Keratinocyte (primary cell): Measurements from ENCODE around the gene MAST3. TPM values are rescaled to one million over a fixed set of nuclear protein-coding genes. Genes with fewer than 3 reads are reported as not detected.

Experiments used
- DNase-seq: peaks from one replicate; pipeline ENCODE4 v3.0.0-alpha.2; 2011; ENCODE audit warnings: low read depth, missing footprints, low spot score
- FAIRE-seq: peaks from 2 replicates; lab custom pipeline; 2011; peaks lifted over from hg19 to GRCh38; lab: Jason Lieb, UNC
- H2AFZ ChIP-seq: 2 replicates; pipeline ENCODE4 v1.6.0; 2012; ENCODE audit warnings: low read length, control low read depth, inconsistent platforms; ENCODE audit not compliant: control insufficient read depth
- H3K27ac ChIP-seq: 2 replicates; pipeline ENCODE4 v1.5.1; 2011; ENCODE audit warnings: low read length; ENCODE audit not compliant: control insufficient read depth, insufficient read depth
- H3K27me3 ChIP-seq: 3 replicates; pipeline ENCODE4 v1.6.0; 2011; ENCODE audit warnings: low read length; ENCODE audit not compliant: control insufficient read depth, insufficient read depth; ENCODE audit errors: extremely low read depth
- H3K36me3 ChIP-seq, 2 experiments: 2 replicates in 1 of 2; 3 replicates in 1 of 2; pipeline ENCODE4 v1.5.1; 2011; ENCODE audit warnings: low read length in 2 of 2, mild to moderate bottlenecking in 1 of 2; ENCODE audit not compliant: control insufficient read depth in 2 of 2, insufficient read depth in 2 of 2; ENCODE audit errors: extremely low read depth in 1 of 2
- H3K4me1 ChIP-seq: 3 replicates; pipeline ENCODE4 v1.5.1; 2011; ENCODE audit warnings: low read length; ENCODE audit not compliant: control insufficient read depth, insufficient read depth; ENCODE audit errors: extremely low read depth
- H3K4me2 ChIP-seq: 3 replicates; pipeline ENCODE4 v1.6.0; 2011; ENCODE audit warnings: low read depth, low read length; ENCODE audit not compliant: control insufficient read depth, insufficient read depth; ENCODE audit errors: extremely low read depth
- H3K4me3 ChIP-seq, 3 experiments: fragments of 200-600 bp in 1 of 3; sonication (generic) in 1 of 3; 2 replicates in 2 of 3; 3 replicates in 1 of 3; pipeline ENCODE4 v1.5.1; 2011 to 2016; ENCODE audit warnings: low read length in 3 of 3, mild to moderate bottlenecking in 3 of 3, control low read depth in 2 of 3, inconsistent platforms in 1 of 3, low read depth in 1 of 3, mixed read lengths in 1 of 3, mixed run types in 1 of 3, moderate library complexity in 1 of 3; ENCODE audit not compliant: control insufficient read depth in 2 of 3, insufficient read depth in 2 of 3; ENCODE audit errors: extremely low read depth in 1 of 3
- H3K79me2 ChIP-seq: 2 replicates; pipeline ENCODE4 v1.6.0; 2012; ENCODE audit warnings: low read length; ENCODE audit not compliant: control insufficient read depth, insufficient read depth
- H3K9ac ChIP-seq: 3 replicates; pipeline ENCODE4 v1.6.0; 2011; ENCODE audit warnings: low read length; ENCODE audit not compliant: control insufficient read depth, insufficient read depth; ENCODE audit errors: extremely low read depth
- H3K9me1 ChIP-seq: 3 replicates; pipeline ENCODE4 v1.6.0; 2011; ENCODE audit warnings: low read length; ENCODE audit not compliant: control insufficient read depth, insufficient read depth; ENCODE audit errors: extremely low read depth
- H3K9me3 ChIP-seq: 2 replicates; pipeline ENCODE4 v1.5.1; 2012; ENCODE audit warnings: low read depth, low read length; ENCODE audit not compliant: control insufficient read depth
- H4K20me1 ChIP-seq: 3 replicates; pipeline ENCODE4 v1.6.0; 2011; ENCODE audit warnings: low read length; ENCODE audit not compliant: control insufficient read depth, insufficient read depth; ENCODE audit errors: extremely low read depth
- EZH2 ChIP-seq: IDR thresholded peaks from one replicate; pipeline ENCODE4 v1.6.1; 2012; ENCODE audit warnings: inconsistent platforms, mild to moderate bottlenecking, low read length, moderate library complexity
- dilution Hi-C: fragments of 300-500 bp; cut with MboI; formaldehyde crosslinking; loops from one replicate; pipeline ENCODE4 v1.7.0; 2020; ENCODE audit warnings: low sequenced_read_pairs; ENCODE audit not compliant: extremely low pct_ligation_motif_present
- polyA plus RNA-seq, 5 experiments: library from polyadenylated mRNA; depleted of rRNA in 3 of 5; stranded (reverse) in 3 of 5; stranded (forward) in 1 of 5; unstranded in 1 of 5; fragments of >200 nt; gene quantifications; 1 replicate in 1 of 5; 2 replicates in 3 of 5; 3 replicates in 1 of 5; pipeline versions ENCODE4 v1.2.1 to v1.2.3, GENCODE V29; 2011 to 2012; ENCODE audit warnings: missing spikeins in 2 of 5, low read depth in 1 of 5, low replicate concordance in 1 of 5
- TF ChIP-seq, protein P1 (sequence below), 3 experiments: IDR thresholded peaks in 1 of 3; conservative IDR thresholded peaks in 1 of 3; optimal IDR thresholded peaks in 1 of 3; 2 replicates in 2 of 3; 3 replicates in 1 of 3; pipeline versions ENCODE3 to v1.5.1; 2011; ENCODE audit warnings: low read length in 3 of 3, mild to moderate bottlenecking in 3 of 3, moderate library complexity in 2 of 3, control low read depth in 1 of 3, inconsistent platforms in 1 of 3; ENCODE audit not compliant: insufficient read depth in 2 of 3; ENCODE audit errors: extremely low read depth in 1 of 3

Gene MAST3
- polyA plus RNA-seq, 1 donor (not counting 4 experiments of a cell fraction or from before 2014, with no cell fraction given), result 0.73 TPM

GRCh38 chr19:18183529-18183928 lies 86.0 kb downstream of the MAST3 start:
- dilution Hi-C loops, result no loop called here
- no peak for FAIRE-seq

DNA sequence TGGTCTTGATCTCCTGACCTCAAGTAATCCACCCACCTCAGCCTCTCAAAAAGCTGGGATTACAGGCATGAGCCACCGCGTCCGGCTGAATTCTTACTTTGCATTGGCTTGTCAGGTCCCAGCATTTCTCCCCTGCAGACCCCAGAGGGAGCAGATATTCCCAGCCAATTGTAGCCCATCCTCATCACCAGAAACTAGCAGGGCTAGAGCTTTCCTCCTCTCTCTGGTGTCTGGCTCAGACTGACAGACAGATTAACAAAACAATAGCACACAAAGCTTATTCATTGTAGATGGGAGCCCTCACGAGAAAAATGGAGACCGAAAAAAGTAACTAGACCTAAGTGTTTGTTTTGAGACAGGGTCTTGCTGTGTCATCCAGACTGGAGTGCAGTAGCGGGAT lies 88.0 kb downstream of the MAST3 start:
- H3K4me3 ChIP-seq, result no peak overlapping the region
- no peak overlapping the region for H3K9ac ChIP-seq
- no peak overlapping the region for H3K4me2 ChIP-seq
- H2AFZ ChIP-seq, result no peak overlapping the region
- no peaks in the 10 kb centered on the region for H3K79me2 ChIP-seq
- DNase-seq, result no peak
- no peaks in the 10 kb centered on the region for H4K20me1 ChIP-seq
- no peaks in the 10 kb centered on the region for H3K27me3 ChIP-seq
- no peaks in the 10 kb centered on the region for H3K36me3 ChIP-seq
- TF ChIP-seq, protein P1, sequence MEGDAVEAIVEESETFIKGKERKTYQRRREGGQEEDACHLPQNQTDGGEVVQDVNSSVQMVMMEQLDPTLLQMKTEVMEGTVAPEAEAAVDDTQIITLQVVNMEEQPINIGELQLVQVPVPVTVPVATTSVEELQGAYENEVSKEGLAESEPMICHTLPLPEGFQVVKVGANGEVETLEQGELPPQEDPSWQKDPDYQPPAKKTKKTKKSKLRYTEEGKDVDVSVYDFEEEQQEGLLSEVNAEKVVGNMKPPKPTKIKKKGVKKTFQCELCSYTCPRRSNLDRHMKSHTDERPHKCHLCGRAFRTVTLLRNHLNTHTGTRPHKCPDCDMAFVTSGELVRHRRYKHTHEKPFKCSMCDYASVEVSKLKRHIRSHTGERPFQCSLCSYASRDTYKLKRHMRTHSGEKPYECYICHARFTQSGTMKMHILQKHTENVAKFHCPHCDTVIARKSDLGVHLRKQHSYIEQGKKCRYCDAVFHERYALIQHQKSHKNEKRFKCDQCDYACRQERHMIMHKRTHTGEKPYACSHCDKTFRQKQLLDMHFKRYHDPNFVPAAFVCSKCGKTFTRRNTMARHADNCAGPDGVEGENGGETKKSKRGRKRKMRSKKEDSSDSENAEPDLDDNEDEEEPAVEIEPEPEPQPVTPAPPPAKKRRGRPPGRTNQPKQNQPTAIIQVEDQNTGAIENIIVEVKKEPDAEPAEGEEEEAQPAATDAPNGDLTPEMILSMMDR (optimal IDR thresholded peaks at IDR 0.05 in 1 of 3, IDR thresholded peaks at IDR 0.05 in 1 of 3, conservative IDR thresholded peaks at IDR 0.05 in 1 of 3; ENCODE audit: extremely low read depth in 1 of 3, insufficient read depth in 2 of 3, low read length in 3 of 3), result no peak
- no peak for TF ChIP-seq EZH2
- no peaks in the 10 kb centered on the region for H3K9me1 ChIP-seq
- dilution Hi-C loops, result no loop called here
- H3K9me3 ChIP-seq, result no peaks in the 10 kb centered on the region
- H3K4me1 ChIP-seq, result no peaks in the 10 kb centered on the region
- FAIRE-seq, result no peak
- no peak overlapping the region for H3K27ac ChIP-seq

More at GRCh38 chr19:18183529-18183928, 86.0 kb downstream of the MAST3 start:
- Histone ChIP-seq H2AFZ (no peak overlapping the region), H3K4me2 (no peak overlapping the region), H3K36me3 (no peaks in the 10 kb centered on the region), H3K9me1 (no peaks in the 10 kb centered on the region), H3K27ac (no peak overlapping the region), H3K4me1 (no peaks in the 10 kb centered on the region), H3K9ac (no peak overlapping the region), H3K9me3 (no peaks in the 10 kb centered on the region), H3K79me2 (no peaks in the 10 kb centered on the region), H4K20me1 (no peaks in the 10 kb centered on the region), H3K27me3 (no peaks in the 10 kb centered on the region), H3K4me3 (no peak overlapping the region)
- no peak for DNase-seq
- TF ChIP-seq, protein P1 (optimal IDR thresholded peaks at IDR 0.05 in 1 of 3, IDR thresholded peaks at IDR 0.05 in 1 of 3, conservative IDR thresholded peaks at IDR 0.05 in 1 of 3; ENCODE audit: extremely low read depth in 1 of 3, insufficient read depth in 2 of 3, low read length in 3 of 3), result no peak
- TF ChIP-seq EZH2, result no peak
